Ascending aorta (tissue), 2 donors: Measurements from ENCODE around the gene PXYLP1. TPM values are rescaled to one million over a fixed set of nuclear protein-coding genes. Genes with fewer than 3 reads are reported as not detected.

Experiments used
- DNase-seq, 2 donors: peaks; one replicate each; pipeline ENCODE4 v3.0.0-alpha.2; 2019; ENCODE audit warnings: low spot score in 2 of 2
- H3K27ac ChIP-seq, 2 donors: fragments of 200-600 bp; sonication (generic); one replicate each; pipeline ENCODE4 v1.5.1; 2016 to 2017; ENCODE audit warnings: mild to moderate bottlenecking in 1 of 2
- H3K27me3 ChIP-seq: fragments of 200-600 bp; sonication (generic); one replicate; pipeline ENCODE4 v1.5.1; 2017
- H3K36me3 ChIP-seq, 2 donors: fragments of 200-600 bp; sonication (generic); one replicate each; pipeline ENCODE4 v1.5.1; 2016
- H3K4me1 ChIP-seq, 2 donors: fragments of 200-600 bp; sonication (generic); one replicate each; pipeline ENCODE4 v1.5.1; 2016 to 2017; ENCODE audit warnings: mild to moderate bottlenecking in 1 of 2
- H3K4me3 ChIP-seq, 2 donors: fragments of 200-600 bp; sonication (generic); one replicate each; pipeline ENCODE4 v1.5.1; 2016 to 2017; ENCODE audit warnings: mild to moderate bottlenecking in 1 of 2
- H3K9me3 ChIP-seq, 2 donors: fragments of 200-600 bp; sonication (generic); one replicate each; pipeline ENCODE4 v1.5.1; 2016
- intact Hi-C: fragments of 100-400 bp; cut with DNase I; formaldehyde crosslinking; loops from one replicate; pipeline ENCODE4 v1.15.1; 2023
- total RNA-seq: library from RNA; depleted of rRNA; stranded (reverse); fragments of >200 nt; gene quantifications from one replicate; pipeline ENCODE4 v1.1.0, GENCODE V29; 2016
- TF ChIP-seq, protein P1 (sequence below), 3 experiments: fragments of 200-600 bp in 2 of 3; fragments of 450-650 bp in 1 of 3; sonication (generic) in 2 of 3; IDR thresholded peaks; one replicate each; pipeline ENCODE4 v1.5.1; 2016 to 2019; ENCODE audit warnings: antibody characterized with exemption in 3 of 3, mild to moderate bottlenecking in 1 of 3, moderate library complexity in 1 of 3

Gene PXYLP1
- total RNA-seq, 1 donor from 2014 or later, result 14.2 TPM

DNA sequence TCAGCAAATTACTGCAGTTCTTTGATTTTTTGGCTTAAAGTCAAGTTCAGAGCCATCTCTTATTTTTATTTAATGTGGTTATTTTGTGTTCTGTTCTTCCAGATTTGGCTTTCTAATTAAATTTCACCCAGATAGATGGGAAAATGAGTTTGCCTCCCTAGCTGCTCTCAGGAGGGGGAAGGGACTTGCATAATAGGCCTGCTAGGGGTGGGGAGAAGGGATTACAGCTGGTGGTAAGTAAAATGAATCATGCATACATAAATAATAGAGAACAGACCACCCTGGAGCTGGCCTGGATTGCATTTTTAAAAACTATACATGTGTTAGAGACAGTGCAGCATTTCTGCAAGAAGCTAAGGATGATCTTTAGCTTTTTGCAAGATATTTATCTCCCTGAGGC, 3.9 kb upstream of the PXYLP1 start:
- intact Hi-C loops, result no loop called here
- no peaks in the 10 kb centered on the region for H3K27me3 ChIP-seq
- DNase-seq, result no peak
- no peaks in the 10 kb centered on the region for H3K36me3 ChIP-seq
- TF ChIP-seq, protein P1, sequence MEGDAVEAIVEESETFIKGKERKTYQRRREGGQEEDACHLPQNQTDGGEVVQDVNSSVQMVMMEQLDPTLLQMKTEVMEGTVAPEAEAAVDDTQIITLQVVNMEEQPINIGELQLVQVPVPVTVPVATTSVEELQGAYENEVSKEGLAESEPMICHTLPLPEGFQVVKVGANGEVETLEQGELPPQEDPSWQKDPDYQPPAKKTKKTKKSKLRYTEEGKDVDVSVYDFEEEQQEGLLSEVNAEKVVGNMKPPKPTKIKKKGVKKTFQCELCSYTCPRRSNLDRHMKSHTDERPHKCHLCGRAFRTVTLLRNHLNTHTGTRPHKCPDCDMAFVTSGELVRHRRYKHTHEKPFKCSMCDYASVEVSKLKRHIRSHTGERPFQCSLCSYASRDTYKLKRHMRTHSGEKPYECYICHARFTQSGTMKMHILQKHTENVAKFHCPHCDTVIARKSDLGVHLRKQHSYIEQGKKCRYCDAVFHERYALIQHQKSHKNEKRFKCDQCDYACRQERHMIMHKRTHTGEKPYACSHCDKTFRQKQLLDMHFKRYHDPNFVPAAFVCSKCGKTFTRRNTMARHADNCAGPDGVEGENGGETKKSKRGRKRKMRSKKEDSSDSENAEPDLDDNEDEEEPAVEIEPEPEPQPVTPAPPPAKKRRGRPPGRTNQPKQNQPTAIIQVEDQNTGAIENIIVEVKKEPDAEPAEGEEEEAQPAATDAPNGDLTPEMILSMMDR (IDR thresholded peaks at IDR 0.05), result no peak
- H3K4me1 ChIP-seq, result peaks cover 0 to 8% of the 10 kb centered on the region in 2 donors
- H3K27ac ChIP-seq, result no peak overlapping the region
- no peaks in the 10 kb centered on the region for H3K9me3 ChIP-seq
- H3K4me3 ChIP-seq, result no peak overlapping the region

DNA sequence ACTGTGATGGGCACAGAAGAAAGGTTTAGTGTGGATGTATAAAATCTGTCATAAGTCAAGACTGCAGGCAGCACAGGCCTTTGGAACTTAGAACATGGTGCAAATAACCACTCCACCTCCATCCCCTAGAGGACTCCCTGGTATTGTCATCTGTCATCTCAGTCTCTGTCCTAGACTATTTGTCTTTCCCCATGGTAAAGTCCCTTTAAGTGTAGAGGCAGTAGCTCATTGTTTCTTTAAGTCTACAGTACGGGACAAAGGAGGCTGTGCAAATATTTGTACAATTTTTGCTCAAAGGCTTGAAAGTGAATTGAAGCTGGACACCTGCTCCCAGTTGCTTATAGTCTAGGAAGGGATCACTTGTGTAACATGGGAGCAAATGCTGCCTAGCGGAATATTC, 3.2 kb upstream of the PXYLP1 start:
- intact Hi-C loops, result no loop called here
- H3K27me3 ChIP-seq, result no peaks in the 10 kb centered on the region
- DNase-seq, result no peak
- no peaks in the 10 kb centered on the region for H3K9me3 ChIP-seq
- H3K36me3 ChIP-seq, result no peaks in the 10 kb centered on the region
- H3K4me3 ChIP-seq, result no peak overlapping the region
- TF ChIP-seq, protein P1 (IDR thresholded peaks at IDR 0.05), result no peak
- no peak overlapping the region for H3K27ac ChIP-seq
- peaks cover 0 to 11% of the 10 kb centered on the region in 2 donors for H3K4me1 ChIP-seq

DNA sequence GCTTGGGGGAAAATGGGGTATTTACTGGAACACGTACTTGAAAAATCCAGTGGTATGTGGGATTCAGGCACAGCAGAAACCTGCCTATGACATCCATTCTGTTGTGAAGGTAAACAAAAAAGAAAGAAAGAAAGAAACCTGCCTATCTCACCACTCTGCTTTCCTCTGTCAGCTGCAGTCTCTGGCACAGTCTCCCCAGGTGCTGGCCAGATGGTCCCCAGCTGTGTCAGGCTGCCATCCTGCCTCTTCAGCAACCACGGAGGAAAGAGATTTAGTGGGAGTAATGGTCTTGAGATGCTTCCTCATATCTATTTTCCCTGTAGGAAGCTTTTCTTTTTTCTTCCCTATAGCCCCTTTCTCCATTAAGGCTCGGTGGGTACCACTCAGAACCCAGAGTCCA, 2.5 kb upstream of the PXYLP1 start:
- DNase-seq, result no peak
- intact Hi-C loops, result no loop called here

DNA sequence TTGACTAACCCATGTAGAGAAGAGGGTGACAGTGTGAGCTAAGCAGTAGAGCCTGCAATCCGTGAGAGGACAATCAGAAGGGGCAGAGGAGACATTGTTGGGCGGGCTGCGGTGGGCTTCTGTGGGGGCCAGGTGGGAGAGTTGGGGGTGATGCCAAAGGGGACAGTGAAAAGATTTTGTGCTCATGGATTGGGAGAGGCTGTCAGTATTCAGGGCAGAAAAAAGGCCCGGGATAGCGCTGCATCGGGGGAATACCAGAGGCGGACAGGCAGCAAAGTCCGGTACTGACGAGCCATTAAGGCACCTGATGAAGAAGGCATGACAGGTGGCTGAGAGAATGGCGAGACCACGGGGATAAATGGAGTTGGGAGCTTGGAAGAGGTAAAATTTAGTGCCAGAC, 1.3 kb upstream of the PXYLP1 start:
- Histone ChIP-seq H3K36me3 (no peaks in the 10 kb centered on the region), H3K27ac (no peak overlapping the region), H3K27me3 (no peaks in the 10 kb centered on the region), H3K4me1 (peaks cover 0 to 11% of the 10 kb centered on the region in 2 donors), H3K4me3 (no peak overlapping the region), H3K9me3 (no peaks in the 10 kb centered on the region)
- DNase-seq, result no peak
- intact Hi-C loops, result loop anchor here (2.0 to 5.0 kb wide), 4 partner anchors 73 to 332 kb away; partner anchors contain the start of genes RASA2 and SLC25A36
- TF ChIP-seq, protein P1 (IDR thresholded peaks at IDR 0.05), result no peak

More for the DNA sequence above, 2.5 kb upstream of the PXYLP1 start:
- TF ChIP-seq, protein P1 (IDR thresholded peaks at IDR 0.05), result no peak
- Histone ChIP-seq H3K27me3 (no peaks in the 10 kb centered on the region), H3K27ac (no peak overlapping the region), H3K4me1 (peaks cover 0 to 11% of the 10 kb centered on the region in 2 donors), H3K4me3 (no peak overlapping the region), H3K9me3 (no peaks in the 10 kb centered on the region), H3K36me3 (no peaks in the 10 kb centered on the region)

DNA sequence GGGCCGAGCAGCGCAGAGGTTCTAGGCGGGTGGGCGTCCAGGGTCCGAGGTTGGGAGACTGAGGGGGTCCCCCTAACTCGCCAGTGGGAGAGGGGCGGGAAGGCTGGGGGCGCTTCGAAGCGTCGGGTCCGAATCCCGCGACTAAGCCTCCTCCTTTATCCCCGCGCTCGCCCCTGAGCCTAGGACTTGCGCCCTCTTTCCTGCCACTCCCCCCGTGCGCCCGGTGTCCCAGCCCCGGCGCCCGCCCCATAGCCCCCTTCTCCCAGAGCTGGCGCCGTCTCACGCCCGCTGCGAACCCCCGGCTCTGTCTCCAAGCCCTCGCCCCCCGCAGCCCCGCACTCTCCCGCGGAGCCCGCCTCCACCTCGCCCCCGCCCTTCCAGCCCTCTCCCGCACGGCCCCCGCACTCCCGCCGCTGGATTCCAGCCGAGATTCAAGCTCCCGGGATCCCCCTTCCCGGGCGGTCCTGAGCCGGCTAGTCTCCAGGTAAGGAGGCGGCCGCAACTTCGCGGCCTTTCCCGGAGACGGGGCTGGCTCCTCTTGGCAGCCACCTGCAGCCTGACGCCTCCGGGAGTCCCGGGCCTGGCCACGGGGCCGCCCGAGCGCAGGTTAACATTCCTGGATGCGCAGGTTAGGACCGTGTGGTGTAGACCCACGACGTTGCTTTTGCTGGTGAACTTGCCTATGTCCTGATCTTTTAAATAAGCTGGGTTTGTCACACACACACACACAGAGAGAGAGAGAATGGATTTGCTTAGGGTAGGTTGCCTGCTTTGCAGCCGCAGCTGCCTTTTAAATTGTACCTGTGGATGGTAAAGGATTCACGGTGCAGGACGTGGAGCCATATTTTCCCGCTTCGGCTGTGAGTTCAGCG, 563 bp downstream of the PXYLP1 start:
- intact Hi-C loops, result loop anchor here (1.0 to 5.0 kb wide), 8 partner anchors 47 to 330 kb away; partner anchors contain the start of genes RASA2 and SLC25A36
- H3K4me1 ChIP-seq, result peaks cover 0 to 11% of the 10 kb centered on the region in 2 donors
- no peak for DNase-seq
- TF ChIP-seq, protein P1 (IDR thresholded peaks at IDR 0.05), result peak in 1 of 3 experiments; percentile 3
- H3K4me3 ChIP-seq, result peak overlapping the region; percentile 61 to 96
- peak overlapping the region; percentile 79 to 85 for H3K27ac ChIP-seq
- H3K36me3 ChIP-seq, result no peaks in the 10 kb centered on the region
- no peaks in the 10 kb centered on the region for H3K9me3 ChIP-seq
- H3K27me3 ChIP-seq, result no peaks in the 10 kb centered on the region
